ENCODE results near the gene MPP3.
"Not testable (repeated sequence)": the region's sequence is repeated elsewhere in the genome, so short reads cannot be mapped to it uniquely, and the experiment has no call there.

MPP3 gene

GRCh38 chr17:43854498-43854897 is 21.6 kb upstream of the MPP3 start:
- H3K4me3 ChIP-seq: no peak overlapping the region
- no peaks in the 10 kb centered on the region for H3K9me3 ChIP-seq
- no peak for DNase-seq (ENCODE audit: low spot score in 2 of 2)
- H3K4me1 ChIP-seq: no peaks in the 10 kb centered on the region
- in situ Hi-C loops (cut with MboI; ENCODE audit: low sequenced_read_pairs): no loop called here
- H3K36me3 ChIP-seq (replicated peaks): no peaks in the 10 kb centered on the region
- peaks cover 7% of the 10 kb centered on the region; the same call in 1 of the 2 replicates for H3K27me3 ChIP-seq (ENCODE audit: low read depth)

GRCh38 chr17:43853546-43853945 is 20.6 kb upstream of the MPP3 start:
- Histone ChIP-seq H3K36me3 (replicated peaks) (no peaks in the 10 kb centered on the region), H3K4me1 (no peaks in the 10 kb centered on the region), H3K9me3 (no peaks in the 10 kb centered on the region), H3K27me3 (ENCODE audit: low read depth) (peaks cover 5% of the 10 kb centered on the region; the same call in 1 of the 2 replicates), H3K4me3 (no peak overlapping the region)
- in situ Hi-C loops (cut with MboI; ENCODE audit: low sequenced_read_pairs): no loop called here
- no peak for DNase-seq (ENCODE audit: low spot score in 2 of 2)

- in situ Hi-C loops (cut with MboI; ENCODE audit: low sequenced_read_pairs): no loop called here
- Histone ChIP-seq H3K27me3 (ENCODE audit: low read depth) (peaks cover 5% of the 10 kb centered on the region; the same call in 1 of the 2 replicates), H3K4me3 (no peak overlapping the region), H3K36me3 (replicated peaks) (no peaks in the 10 kb centered on the region), H3K9me3 (no peaks in the 10 kb centered on the region), H3K4me1 (no peaks in the 10 kb centered on the region)
- no peak for DNase-seq (ENCODE audit: low spot score in 2 of 2)
Observed at GRCh38 chr17:43852571-43852970, 19.6 kb upstream of the MPP3 start.

- H3K9me3 ChIP-seq: no peaks in the 10 kb centered on the region
- no peak for DNase-seq (ENCODE audit: low spot score in 2 of 2)
- in situ Hi-C loops (cut with MboI; ENCODE audit: low sequenced_read_pairs): no loop called here
- no peak overlapping the region for H3K4me3 ChIP-seq
- no peaks in the 10 kb centered on the region for H3K36me3 ChIP-seq (replicated peaks)
- H3K27me3 ChIP-seq (ENCODE audit: low read depth): peaks cover 3% of the 10 kb centered on the region; the same call in 1 of the 2 replicates
- H3K4me1 ChIP-seq: 0 out of 2 replicates have a peak, but pooled peaks cover 3% of the 10 kb centered on the region
Observed at GRCh38 chr17:43849116-43849515, 16.2 kb upstream of the MPP3 start.

- H3K4me1 ChIP-seq: 0 out of 2 replicates have a peak, but pooled peaks cover 3% of the 10 kb centered on the region
- H3K27me3 ChIP-seq (ENCODE audit: low read depth): peaks cover 3% of the 10 kb centered on the region; the same call in 1 of the 2 replicates
- in situ Hi-C loops (cut with MboI; ENCODE audit: low sequenced_read_pairs): no loop called here
Observed at GRCh38 chr17:43848601-43849000, 15.7 kb upstream of the MPP3 start.

GRCh38 chr17:43846963-43847371 is 14.0 kb upstream of the MPP3 start, which contains the start of gene CD300LG:
Gene CD300LG, plus strand, starts transcription at chr17:43847176. Its CDS starts 41 bp downstream, at chr17:43847217.
- Histone ChIP-seq H3K9me3 (no peaks in the 10 kb centered on the region), H3K36me3 (replicated peaks) (no peaks in the 10 kb centered on the region), H3K4me3 (no peak within 1 kb of the TSS), H3K27me3 (ENCODE audit: low read depth) (no peaks in the 10 kb centered on the region), H3K4me1 (0 out of 2 replicates have a peak, but pooled peaks cover 3% of the 10 kb centered on the region)
- DNase-seq (ENCODE audit: low spot score in 2 of 2): no peak
- in situ Hi-C loops (cut with MboI; ENCODE audit: low sequenced_read_pairs): no loop called here

More at GRCh38 chr17:43848601-43849000, 15.7 kb upstream of the MPP3 start:
- no peak for DNase-seq (ENCODE audit: low spot score in 2 of 2)
- no peaks in the 10 kb centered on the region for H3K36me3 ChIP-seq (replicated peaks)
- H3K9me3 ChIP-seq: no peaks in the 10 kb centered on the region
- no peak overlapping the region for H3K4me3 ChIP-seq

- H3K4me1 ChIP-seq: 0 out of 2 replicates have a peak, but pooled peaks cover 3% of the 10 kb centered on the region
- H3K36me3 ChIP-seq (replicated peaks): no peaks in the 10 kb centered on the region
- H3K27me3 ChIP-seq (ENCODE audit: low read depth): no peaks in the 10 kb centered on the region
- peak; percentile 62 to 95 for DNase-seq (ENCODE audit: low spot score in 2 of 2)
- no peak overlapping the region for H3K4me3 ChIP-seq
- no peaks in the 10 kb centered on the region for H3K9me3 ChIP-seq
- in situ Hi-C loops (cut with MboI; ENCODE audit: low sequenced_read_pairs): no loop called here
Observed at GRCh38 chr17:43846221-43846712, 13.3 kb upstream of the MPP3 start.

GRCh38 chr17:43845766-43846165 is 12.8 kb upstream of the MPP3 start:
- Histone ChIP-seq H3K4me1 (0 out of 2 replicates have a peak, but pooled peaks cover 3% of the 10 kb centered on the region), H3K27me3 (ENCODE audit: low read depth) (no peaks in the 10 kb centered on the region), H3K36me3 (replicated peaks) (no peaks in the 10 kb centered on the region), H3K4me3 (no peak overlapping the region), H3K9me3 (no peaks in the 10 kb centered on the region)
- in situ Hi-C loops (cut with MboI; ENCODE audit: low sequenced_read_pairs): no loop called here
- DNase-seq (ENCODE audit: low spot score in 2 of 2): no peak

GRCh38 chr17:43844241-43844640 is 11.3 kb upstream of the MPP3 start:
- no peaks in the 10 kb centered on the region for H3K9me3 ChIP-seq
- in situ Hi-C loops (cut with MboI; ENCODE audit: low sequenced_read_pairs): no loop called here
- H3K27me3 ChIP-seq (ENCODE audit: low read depth): no peaks in the 10 kb centered on the region
- no peak overlapping the region for H3K4me3 ChIP-seq
- no peaks in the 10 kb centered on the region for H3K36me3 ChIP-seq (replicated peaks)
- no peak for DNase-seq (ENCODE audit: low spot score in 2 of 2)
- H3K4me1 ChIP-seq: peaks cover 3% of the 10 kb centered on the region; the same call in 1 of the 2 replicates

- H3K9me3 ChIP-seq: no peaks in the 10 kb centered on the region
- no peak overlapping the region for H3K4me3 ChIP-seq
- in situ Hi-C loops (cut with MboI; ENCODE audit: low sequenced_read_pairs): no loop called here
- no peaks in the 10 kb centered on the region for H3K27me3 ChIP-seq (ENCODE audit: low read depth)
- DNase-seq (ENCODE audit: low spot score in 2 of 2): no peak
- no peaks in the 10 kb centered on the region for H3K36me3 ChIP-seq (replicated peaks)
- peaks cover 3% of the 10 kb centered on the region; the same call in 1 of the 2 replicates for H3K4me1 ChIP-seq
Observed at GRCh38 chr17:43842975-43843325, 10.0 kb upstream of the MPP3 start.

- H3K9me3 ChIP-seq; DNase-seq (ENCODE audit: low spot score in 2 of 2); in situ Hi-C loops (cut with MboI; ENCODE audit: low sequenced_read_pairs); H3K4me1 ChIP-seq; H3K27me3 ChIP-seq (ENCODE audit: low read depth); H3K36me3 ChIP-seq (replicated peaks); H3K4me3 ChIP-seq: not testable (repeated sequence)
Observed at GRCh38 chr17:43842091-43842974, 9.4 kb upstream of the MPP3 start.

GRCh38 chr17:43841282-43841681 is 8.3 kb upstream of the MPP3 start:
- in situ Hi-C loops (cut with MboI; ENCODE audit: low sequenced_read_pairs): no loop called here
- no peak overlapping the region for H3K4me3 ChIP-seq
- no peaks in the 10 kb centered on the region for H3K36me3 ChIP-seq (replicated peaks)
- no peak for DNase-seq (ENCODE audit: low spot score in 2 of 2)
- no peaks in the 10 kb centered on the region for H3K27me3 ChIP-seq (ENCODE audit: low read depth)
- no peaks in the 10 kb centered on the region for H3K9me3 ChIP-seq
- peaks cover 3% of the 10 kb centered on the region; the same call in 1 of the 2 replicates for H3K4me1 ChIP-seq

GRCh38 chr17:43840814-43841213 is 7.9 kb upstream of the MPP3 start:
- in situ Hi-C loops (cut with MboI; ENCODE audit: low sequenced_read_pairs): no loop called here
- H3K27me3 ChIP-seq (ENCODE audit: low read depth): no peaks in the 10 kb centered on the region
- H3K4me1 ChIP-seq: no peaks in the 10 kb centered on the region; the same call in 1 of the 2 replicates
- H3K36me3 ChIP-seq (replicated peaks): no peaks in the 10 kb centered on the region
- no peak overlapping the region for H3K4me3 ChIP-seq
- no peaks in the 10 kb centered on the region for H3K9me3 ChIP-seq
- peak in 1 of 2 experiments; percentile 40 for DNase-seq (ENCODE audit: low spot score in 2 of 2)

GRCh38 chr17:43839670-43840108 is 6.7 kb upstream of the MPP3 start:
- no peaks in the 10 kb centered on the region; the same call in 1 of the 2 replicates for H3K4me1 ChIP-seq
- peak in 1 of 2 experiments; percentile 34 for DNase-seq (ENCODE audit: low spot score in 2 of 2)
- H3K4me3 ChIP-seq: no peak overlapping the region
- no peaks in the 10 kb centered on the region for H3K9me3 ChIP-seq
- no peaks in the 10 kb centered on the region for H3K36me3 ChIP-seq (replicated peaks)
- in situ Hi-C loops (cut with MboI; ENCODE audit: low sequenced_read_pairs): no loop called here
- no peaks in the 10 kb centered on the region for H3K27me3 ChIP-seq (ENCODE audit: low read depth)
